Ectodermal cell (in vitro differentiated cells): Measurements from ENCODE around the gene LDLRAD4.

Experiments
- H3K27ac ChIP-seq: 2 replicates; pipeline ENCODE4 v1.7.0; 2013; ENCODE audit warnings: mild to moderate bottlenecking, low read depth, low read length; ENCODE audit not compliant: insufficient read depth, poor library complexity, severe bottlenecking
- H3K27me3 ChIP-seq: 2 replicates; pipeline ENCODE4 v1.7.0; 2013; ENCODE audit warnings: mild to moderate bottlenecking, low read length; ENCODE audit not compliant: insufficient read depth, control insufficient read depth, poor library complexity, severe bottlenecking
- H3K36me3 ChIP-seq: one replicate; pipeline ENCODE4 v1.7.0; 2013; ENCODE audit warnings: low read length; ENCODE audit not compliant: control insufficient read depth, insufficient read depth
- H3K4me1 ChIP-seq: one replicate; pipeline ENCODE4 v1.7.0; 2013; ENCODE audit warnings: low read length; ENCODE audit not compliant: control insufficient read depth, insufficient read depth
- H3K4me3 ChIP-seq: 2 replicates; pipeline ENCODE4 v1.7.0; 2013; ENCODE audit warnings: low read depth, low read length, control low read depth; ENCODE audit not compliant: insufficient read depth
- H3K9me3 ChIP-seq: 2 replicates; pipeline ENCODE4 v1.7.0; 2013; ENCODE audit warnings: mild to moderate bottlenecking, low read length, moderate library complexity; ENCODE audit not compliant: control insufficient read depth
- WGBS, 2 experiments: methylation state at CpG; one replicate each; pipeline ENCODE4 v1.1.7; 2013; ENCODE audit warnings: missing lambda C conversion rate in 2 of 2; 5-methylcytosine and 5-hydroxymethylcytosine counted together

Gene LDLRAD4

GRCh38 chr18:13265008-13265910 lies 46.7 kb downstream of the LDLRAD4 start:
- WGBS, 2 experiments = 91 to 93% methylated on average over 17 of the region's 17 CpGs
- Histone ChIP-seq H3K36me3 (no peaks in the 10 kb centered on the region), H3K4me1 (peaks cover 5% of the 10 kb centered on the region), H3K9me3 (no peaks in the 10 kb centered on the region), H3K27me3 (no peaks in the 10 kb centered on the region), H3K27ac (no peak overlapping the region), H3K4me3 (no peak overlapping the region)

DNA sequence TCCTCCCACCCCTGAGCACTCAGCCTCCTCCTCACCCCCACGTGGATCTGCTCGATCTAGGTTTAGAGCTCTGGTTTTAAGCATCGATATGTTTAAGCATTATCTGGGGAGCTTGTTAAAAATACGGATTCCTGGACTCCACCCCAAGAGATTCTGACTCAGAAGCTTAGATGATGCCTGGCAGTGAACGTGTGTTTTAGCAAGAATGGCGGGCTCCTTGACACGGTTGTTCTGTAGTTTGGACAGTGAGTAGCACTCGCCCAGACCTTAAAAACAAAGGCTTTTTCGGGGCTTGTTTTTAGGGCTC lies 47.3 kb downstream of the LDLRAD4 start:
- Histone ChIP-seq H3K9me3 (no peaks in the 10 kb centered on the region), H3K4me1 (peaks cover 5% of the 10 kb centered on the region), H3K4me3 (no peak overlapping the region), H3K27me3 (no peaks in the 10 kb centered on the region), H3K36me3 (no peaks in the 10 kb centered on the region), H3K27ac (no peak overlapping the region)
- 93 to 96% methylated on average over 9 of the region's 9 CpGs for WGBS, 2 experiments

DNA sequence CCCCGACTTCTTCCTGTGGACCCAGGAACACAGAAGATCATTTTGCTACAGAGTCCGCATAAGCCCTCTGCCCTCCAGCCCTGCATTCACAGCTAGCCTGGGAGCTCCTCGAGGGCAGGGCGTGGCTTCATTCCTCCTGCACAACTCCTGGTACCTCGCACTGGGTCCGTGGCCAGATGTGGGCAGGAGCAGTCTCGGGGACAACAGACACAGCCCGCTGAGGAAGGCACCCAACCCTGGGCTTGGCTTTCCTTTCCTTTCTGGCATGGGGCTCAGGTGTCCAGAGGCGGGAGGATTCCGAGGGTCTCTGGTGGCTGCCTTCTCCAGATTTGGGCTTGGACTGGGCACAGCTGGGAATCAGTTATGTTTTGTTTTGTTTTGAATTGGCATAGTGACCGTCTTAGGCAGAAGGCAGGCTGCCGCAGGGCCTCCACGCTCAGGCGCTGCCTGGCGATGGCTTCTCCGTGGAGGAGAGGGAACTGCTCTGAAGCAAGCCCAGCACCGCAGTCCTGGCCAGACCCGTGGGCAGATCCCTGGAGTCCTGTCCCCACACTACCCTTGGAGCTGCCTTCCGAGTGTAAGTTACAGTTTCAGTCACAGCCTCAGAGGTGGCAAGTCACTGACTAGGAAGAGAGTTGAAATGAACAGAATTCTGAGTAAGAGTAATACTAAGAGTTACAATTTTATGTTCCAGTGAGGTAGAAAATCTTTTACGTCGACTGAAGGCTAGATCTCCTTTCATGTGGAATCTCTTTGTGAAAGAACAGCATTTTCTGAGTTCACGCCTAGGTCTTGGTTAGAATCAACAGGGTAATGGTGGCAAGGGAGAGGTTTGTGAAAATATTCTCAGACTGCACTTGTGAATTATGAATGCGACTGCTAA lies 47.9 kb downstream of the LDLRAD4 start:
- Histone ChIP-seq H3K27me3 (no peaks in the 10 kb centered on the region), H3K4me1 (peaks cover 5% of the 10 kb centered on the region), H3K27ac (no peak overlapping the region), H3K36me3 (no peaks in the 10 kb centered on the region), H3K9me3 (no peaks in the 10 kb centered on the region), H3K4me3 (no peak overlapping the region)
- WGBS, 2 experiments = 91 to 92% methylated on average over 23 of the region's 23 CpGs

GRCh38 chr18:13267431-13267873 lies 48.9 kb downstream of the LDLRAD4 start:
- Histone ChIP-seq H3K36me3 (no peaks in the 10 kb centered on the region), H3K27me3 (no peaks in the 10 kb centered on the region), H3K9me3 (no peaks in the 10 kb centered on the region), H3K4me1 (peaks cover 5% of the 10 kb centered on the region), H3K4me3 (no peak overlapping the region), H3K27ac (no peak overlapping the region)
- WGBS, 2 experiments = 85 to 87% methylated on average over 7 of the region's 7 CpGs

GRCh38 chr18:13268158-13269012 lies 49.8 kb downstream of the LDLRAD4 start:
- Histone ChIP-seq H3K9me3 (no peaks in the 10 kb centered on the region), H3K27ac (no peak overlapping the region), H3K4me1 (peaks cover 5% of the 10 kb centered on the region), H3K4me3 (no peak overlapping the region), H3K27me3 (no peaks in the 10 kb centered on the region), H3K36me3 (no peaks in the 10 kb centered on the region)
- 34 to 37% methylated on average over 7 to 9 of the region's 9 CpGs for WGBS, 2 experiments

DNA sequence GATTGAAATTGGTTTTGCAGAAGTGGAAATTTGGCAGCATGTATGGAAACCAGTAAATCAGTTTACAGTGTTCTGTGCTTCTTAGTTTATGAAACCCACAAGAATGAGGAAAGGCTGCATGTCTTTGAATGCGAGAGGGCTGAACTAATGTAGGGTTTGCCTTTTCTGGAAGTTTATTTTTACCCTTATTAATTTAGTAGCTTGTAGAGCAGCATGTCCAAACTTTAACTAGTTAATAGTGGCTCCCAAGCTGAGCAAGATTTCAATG lies 50.4 kb downstream of the LDLRAD4 start:
- H3K27me3 ChIP-seq = no peaks in the 10 kb centered on the region
- 90 to 96% methylated on average over 1 of the region's 1 CpG for WGBS, 2 experiments

DNA sequence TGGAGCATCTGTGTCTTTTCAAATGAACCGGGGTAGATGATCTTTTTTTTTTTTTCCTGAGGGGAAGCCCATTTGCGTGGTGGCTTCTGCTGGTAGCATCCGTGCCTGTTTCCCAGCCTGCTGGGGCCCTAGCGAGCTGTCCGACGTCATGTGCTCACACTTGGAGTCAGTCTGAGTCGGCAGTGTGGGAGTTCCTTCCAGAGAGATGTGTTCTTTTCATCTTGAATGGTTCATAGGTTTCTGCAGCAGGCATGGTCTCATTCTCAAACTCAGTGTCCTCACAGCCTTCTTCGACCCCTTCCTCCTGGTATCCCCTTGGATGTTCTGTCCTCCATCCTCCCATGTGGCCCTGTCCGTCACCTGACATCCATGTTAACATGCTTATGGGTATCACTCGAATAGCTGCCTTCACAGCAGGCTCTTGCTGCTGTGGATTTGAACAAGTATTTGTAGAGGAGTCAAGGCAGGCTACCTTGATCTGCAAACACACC lies 51.0 kb downstream of the LDLRAD4 start:
- Histone ChIP-seq H3K27ac (no peak overlapping the region), H3K27me3 (no peaks in the 10 kb centered on the region), H3K36me3 (no peaks in the 10 kb centered on the region), H3K4me1 (peaks cover 5% of the 10 kb centered on the region), H3K4me3 (no peak overlapping the region), H3K9me3 (no peaks in the 10 kb centered on the region)
- WGBS, 2 experiments = 86 to 91% methylated on average over 10 of the region's 10 CpGs

More for the DNA sequence above, 50.4 kb downstream of the LDLRAD4 start:
- H3K4me3 ChIP-seq = no peak overlapping the region
- no peaks in the 10 kb centered on the region for H3K9me3 ChIP-seq
- H3K4me1 ChIP-seq = peaks cover 5% of the 10 kb centered on the region
- no peaks in the 10 kb centered on the region for H3K36me3 ChIP-seq
- H3K27ac ChIP-seq = no peak overlapping the region

GRCh38 chr18:13270279-13270855 lies 51.8 kb downstream of the LDLRAD4 start:
- WGBS, 2 experiments = 96 to 97% methylated on average over 11 of the region's 11 CpGs
- Histone ChIP-seq H3K27me3 (no peaks in the 10 kb centered on the region), H3K9me3 (no peaks in the 10 kb centered on the region), H3K4me3 (no peak overlapping the region), H3K4me1 (peaks cover 5% of the 10 kb centered on the region), H3K36me3 (no peaks in the 10 kb centered on the region), H3K27ac (no peak overlapping the region)

DNA sequence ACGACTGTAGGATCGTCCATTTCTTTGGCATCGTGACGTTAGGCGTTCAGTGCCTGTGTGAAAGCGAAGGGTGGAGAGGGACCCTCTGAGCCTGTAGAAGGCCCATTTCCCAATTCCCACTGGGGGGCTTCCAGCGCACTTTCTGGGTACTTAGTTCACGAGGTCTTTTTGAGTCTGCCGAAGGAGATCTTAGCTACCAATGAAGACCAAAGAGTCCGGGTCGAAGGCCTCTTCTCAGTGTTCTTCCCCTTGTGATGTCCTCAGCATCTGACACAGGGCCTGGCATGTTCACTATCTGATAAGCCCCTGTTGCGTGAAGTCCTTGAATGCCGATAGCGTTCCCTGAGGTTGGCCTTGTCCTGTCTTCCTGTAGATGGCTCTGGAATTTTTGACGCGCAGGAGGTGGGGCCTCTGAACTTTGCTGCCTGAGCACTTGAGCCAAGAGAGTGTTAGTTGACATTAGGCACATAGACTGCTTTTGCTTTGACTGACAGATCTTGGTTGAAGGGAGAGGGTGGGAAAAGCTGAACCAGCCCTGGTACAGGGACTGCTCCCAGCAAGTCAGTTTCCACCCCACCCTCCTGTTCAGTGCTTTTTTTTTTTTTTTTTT lies 52.8 kb downstream of the LDLRAD4 start:
- Histone ChIP-seq H3K4me1 (peaks cover 5% of the 10 kb centered on the region), H3K27ac (no peak overlapping the region), H3K9me3 (no peaks in the 10 kb centered on the region), H3K4me3 (no peak overlapping the region), H3K36me3 (no peaks in the 10 kb centered on the region), H3K27me3 (no peaks in the 10 kb centered on the region)
- 95 to 97% methylated on average over 16 of the region's 16 CpGs for WGBS, 2 experiments
